GM12892 (cell line): ENCODE results near the gene HS3ST2.

Source experiments
- DNase-seq: peaks from one replicate; pipeline ENCODE4 v3.0.0; 2011; ENCODE audit not compliant: insufficient read length
- FAIRE-seq: peaks from 2 replicates; lab custom pipeline; 2011; peaks lifted over from hg19 to GRCh38; lab: Jason Lieb, UNC
- POLR2A ChIP-seq: IDR thresholded peaks from 2 replicates; pipeline ENCODE4 v1.6.1; 2011; ENCODE audit warnings: low read depth, low read length, control low read depth
- POLR2AphosphoS5 ChIP-seq: IDR thresholded peaks from 2 replicates; pipeline ENCODE4 v1.6.1; 2011; ENCODE audit warnings: low read depth, low read length, control low read depth
- TAF1 ChIP-seq: IDR thresholded peaks from 2 replicates; pipeline ENCODE4 v1.6.1; 2011; ENCODE audit warnings: low read depth, mild to moderate bottlenecking, control low read depth, low read length, borderline replicate concordance

The HS3ST2 gene

DNA sequence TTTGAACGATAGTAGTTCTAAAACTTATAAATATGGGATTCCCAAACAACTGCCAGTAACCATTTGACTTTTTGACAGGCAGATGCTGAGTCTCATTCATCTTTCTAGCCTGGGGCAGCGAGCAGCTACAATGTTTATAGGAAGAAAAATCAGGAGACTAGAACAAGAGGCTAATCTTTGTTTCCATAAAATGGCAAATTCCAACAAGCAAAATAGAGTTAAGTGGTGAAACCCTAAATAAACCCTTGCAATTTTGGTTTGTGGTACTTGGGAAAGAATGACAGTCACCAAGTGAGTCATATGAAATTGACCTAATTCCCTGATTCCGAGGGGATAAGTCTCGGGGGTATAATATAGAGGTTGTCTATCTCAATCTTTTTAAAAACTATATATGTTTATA lies 27.3 kb upstream of the HS3ST2 start:
- DNase-seq: no peak
- no peak for TF ChIP-seq POLR2A
- FAIRE-seq: no peak

DNA sequence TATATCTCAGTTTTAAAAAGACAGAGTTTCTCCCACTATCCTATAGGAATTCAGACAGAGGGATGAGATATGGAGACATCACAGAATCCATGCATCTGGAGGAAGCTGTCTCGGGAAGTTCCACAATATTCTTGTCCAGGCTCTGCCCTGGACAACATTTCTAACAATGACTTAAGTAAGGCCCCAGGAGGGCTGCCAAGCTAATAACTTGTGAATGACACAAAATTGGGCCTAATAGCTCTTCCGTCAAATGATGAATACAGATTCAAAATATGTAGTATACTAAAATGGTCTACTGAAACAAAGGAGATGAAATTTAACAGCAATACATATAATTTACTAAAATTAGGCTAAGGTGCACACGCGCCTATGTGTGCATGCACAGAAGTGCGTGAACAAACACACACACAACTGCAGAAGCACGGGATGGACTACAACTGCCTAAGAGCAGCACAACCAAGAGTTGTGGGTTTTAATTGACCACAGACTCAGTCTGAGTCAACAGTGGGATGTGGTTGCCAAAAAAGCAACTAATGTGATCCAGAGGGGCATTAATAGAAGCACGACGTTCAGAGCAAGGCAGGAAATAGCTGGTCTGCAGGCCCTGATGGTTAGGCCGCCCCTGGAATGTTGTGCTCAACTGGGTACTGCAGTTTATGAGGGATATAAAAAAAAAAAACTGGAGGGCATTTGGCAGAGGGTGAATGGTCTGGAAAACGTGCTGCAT lies 26.3 kb upstream of the HS3ST2 start:
- FAIRE-seq (no peak), DNase-seq (no peak)
- no peak for TF ChIP-seq POLR2AphosphoS5
- TF ChIP-seq TAF1: no peak
- no peak for TF ChIP-seq POLR2A

GRCh38 chr16:22788193-22788530 lies 25.8 kb upstream of the HS3ST2 start:
- FAIRE-seq (no peak), DNase-seq (no peak)
- TF ChIP-seq POLR2AphosphoS5: no peak
- TF ChIP-seq TAF1: no peak
- TF ChIP-seq POLR2A: no peak

DNA sequence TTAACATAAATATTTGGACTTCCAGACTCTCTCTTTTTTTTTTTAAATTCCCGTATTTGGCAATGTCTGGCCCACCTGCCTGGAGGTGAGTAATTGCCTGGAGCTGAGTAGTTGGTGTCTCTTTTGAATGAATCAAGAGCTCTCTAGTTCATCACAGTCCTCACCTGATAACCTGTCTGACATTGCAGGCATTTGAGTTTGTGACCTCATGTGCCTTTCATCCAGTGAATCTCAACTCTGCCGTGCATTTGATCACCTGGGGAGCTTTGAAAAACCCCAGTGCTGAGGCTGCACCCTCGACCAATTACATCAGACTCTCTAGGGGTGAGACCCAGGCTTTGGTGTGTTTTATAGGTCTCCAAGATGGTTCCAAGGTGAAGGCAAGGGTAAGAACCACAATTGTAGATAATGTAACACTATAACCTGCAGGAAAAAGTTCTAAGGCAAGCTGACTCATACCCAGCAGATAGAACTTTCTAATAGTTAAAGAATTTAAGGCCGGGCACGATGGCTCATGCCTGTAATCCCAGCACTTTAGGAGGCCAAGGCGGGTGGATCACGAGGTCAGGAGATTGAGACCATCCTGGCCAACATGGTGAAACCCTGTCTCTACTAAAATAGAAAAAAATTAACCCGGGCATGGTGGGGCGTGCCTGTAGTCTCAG lies 24.5 kb upstream of the HS3ST2 start:
- no peak for TF ChIP-seq POLR2AphosphoS5
- TF ChIP-seq TAF1: no peak
- no peak for TF ChIP-seq POLR2A
- FAIRE-seq (no peak), DNase-seq (no peak)

DNA sequence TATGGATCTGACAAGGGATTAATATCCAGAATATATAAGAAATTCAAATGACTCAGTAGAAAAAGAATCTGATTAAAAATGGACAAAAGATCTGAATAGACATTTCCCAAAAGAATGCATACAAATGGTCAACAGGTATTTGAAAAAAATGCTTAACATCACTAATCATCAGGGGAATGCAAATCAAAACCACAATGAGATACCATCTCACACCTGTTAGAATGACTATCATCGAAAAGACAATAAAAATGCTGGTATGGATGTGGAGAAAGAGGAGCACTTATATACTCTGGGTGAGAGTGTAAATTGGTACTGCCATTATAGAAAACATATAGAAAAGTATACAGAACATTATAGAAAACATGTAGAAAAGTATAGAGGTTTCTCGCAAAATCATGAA lies 16.4 kb upstream of the HS3ST2 start:
- FAIRE-seq (no peak), DNase-seq (no peak)
- TF ChIP-seq POLR2A (no peak), POLR2AphosphoS5 (no peak), TAF1 (no peak)

GRCh38 chr16:22799113-22799512 lies 14.8 kb upstream of the HS3ST2 start:
- FAIRE-seq: no peak
- DNase-seq: no peak
- no peak for TF ChIP-seq TAF1
- no peak for TF ChIP-seq POLR2AphosphoS5
- no peak for TF ChIP-seq POLR2A

- no peak for DNase-seq
- FAIRE-seq: no peak
- TF ChIP-seq TAF1 (no peak), POLR2AphosphoS5 (no peak), POLR2A (no peak)
Observed at GRCh38 chr16:22804893-22805292, 9.1 kb upstream of the HS3ST2 start.

DNA sequence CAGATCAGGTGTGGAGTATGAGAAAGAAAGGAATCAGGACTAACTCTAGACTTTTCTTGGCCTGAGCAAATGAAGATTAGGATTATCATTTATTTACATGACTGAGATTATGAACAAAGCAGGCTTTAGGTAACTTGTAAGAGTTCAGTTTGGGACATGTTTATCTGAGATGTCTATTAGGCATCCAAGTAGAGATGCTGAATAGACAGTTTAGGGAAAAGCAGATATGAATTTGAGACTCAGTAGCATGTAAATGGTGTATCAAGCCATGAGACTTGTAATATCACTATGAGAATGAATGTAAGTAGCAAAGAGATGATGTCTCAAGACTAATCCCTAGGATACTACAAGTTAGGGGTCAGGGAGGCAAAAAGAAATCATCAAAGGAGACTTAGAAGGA lies 8.6 kb upstream of the HS3ST2 start:
- FAIRE-seq: no peak
- TF ChIP-seq TAF1 (no peak), POLR2A (no peak), POLR2AphosphoS5 (no peak)

GRCh38 chr16:22806811-22807210 lies 7.2 kb upstream of the HS3ST2 start:
- DNase-seq: no peak
- FAIRE-seq: no peak
- TF ChIP-seq POLR2AphosphoS5: no peak
- no peak for TF ChIP-seq POLR2A
- no peak for TF ChIP-seq TAF1

More for the DNA sequence above, 8.6 kb upstream of the HS3ST2 start:
- no peak for DNase-seq

- no peak for FAIRE-seq
- no peak for TF ChIP-seq TAF1
- TF ChIP-seq POLR2AphosphoS5: no peak
- TF ChIP-seq POLR2A: no peak
- no peak for DNase-seq
Observed at GRCh38 chr16:22810226-22810625, 3.7 kb upstream of the HS3ST2 start.

GRCh38 chr16:22813223-22813947 lies 577 bp upstream of the HS3ST2 start:
- DNase-seq: no peak
- no peak for FAIRE-seq
- TF ChIP-seq TAF1 (no peak), POLR2AphosphoS5 (no peak), POLR2A (no peak)

DNA sequence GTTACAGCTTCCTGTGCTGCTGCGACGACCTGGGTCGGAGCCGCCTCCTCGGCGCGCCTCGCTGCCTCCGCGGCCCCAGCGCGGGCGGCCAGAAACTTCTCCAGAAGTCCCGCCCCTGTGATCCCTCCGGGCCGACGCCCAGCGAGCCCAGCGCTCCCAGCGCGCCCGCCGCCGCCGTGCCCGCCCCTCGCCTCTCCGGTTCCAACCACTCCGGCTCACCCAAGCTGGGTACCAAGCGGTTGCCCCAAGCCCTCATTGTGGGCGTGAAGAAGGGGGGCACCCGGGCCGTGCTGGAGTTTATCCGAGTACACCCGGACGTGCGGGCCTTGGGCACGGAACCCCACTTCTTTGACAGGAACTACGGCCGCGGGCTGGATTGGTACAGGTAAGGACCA lies 746 bp downstream of the HS3ST2 start:
- DNase-seq: no peak
- no peak for FAIRE-seq
- TF ChIP-seq POLR2A (no peak), POLR2AphosphoS5 (no peak), TAF1 (no peak)
